Measurements from ENCODE around the gene OR2T27.

DNA sequence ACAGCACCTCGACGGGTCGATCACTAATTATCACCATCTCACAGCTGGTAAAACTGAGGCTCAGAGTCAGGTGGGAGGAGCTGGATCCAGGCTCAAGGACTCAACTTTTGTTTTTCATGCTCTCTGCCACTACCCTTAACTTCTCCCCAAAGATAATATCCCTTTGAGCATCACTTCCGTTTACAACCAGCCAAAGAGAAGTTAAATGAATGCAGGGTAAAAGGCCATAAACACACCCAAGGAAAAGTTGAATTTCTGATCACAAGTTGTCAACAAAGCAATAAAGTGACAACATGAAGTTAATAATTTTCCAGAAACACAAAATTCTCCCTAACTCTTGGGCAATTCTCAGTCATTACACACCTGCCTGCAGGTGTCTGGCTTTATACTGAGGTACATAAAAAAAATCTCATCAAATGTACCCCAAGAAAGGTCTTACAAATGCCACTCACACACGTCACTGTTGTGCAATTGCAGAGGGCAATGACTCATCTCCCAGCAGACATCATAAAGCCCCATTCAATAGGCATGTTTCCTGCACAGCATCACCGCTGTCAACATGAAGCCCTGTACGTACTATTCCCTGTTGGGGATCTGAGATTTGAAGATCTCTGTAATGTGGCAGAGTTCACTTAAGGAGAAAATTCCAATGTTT, 23.8 kb downstream of the OR2T27 start:
- TF ChIP-seq, protein P1, sequence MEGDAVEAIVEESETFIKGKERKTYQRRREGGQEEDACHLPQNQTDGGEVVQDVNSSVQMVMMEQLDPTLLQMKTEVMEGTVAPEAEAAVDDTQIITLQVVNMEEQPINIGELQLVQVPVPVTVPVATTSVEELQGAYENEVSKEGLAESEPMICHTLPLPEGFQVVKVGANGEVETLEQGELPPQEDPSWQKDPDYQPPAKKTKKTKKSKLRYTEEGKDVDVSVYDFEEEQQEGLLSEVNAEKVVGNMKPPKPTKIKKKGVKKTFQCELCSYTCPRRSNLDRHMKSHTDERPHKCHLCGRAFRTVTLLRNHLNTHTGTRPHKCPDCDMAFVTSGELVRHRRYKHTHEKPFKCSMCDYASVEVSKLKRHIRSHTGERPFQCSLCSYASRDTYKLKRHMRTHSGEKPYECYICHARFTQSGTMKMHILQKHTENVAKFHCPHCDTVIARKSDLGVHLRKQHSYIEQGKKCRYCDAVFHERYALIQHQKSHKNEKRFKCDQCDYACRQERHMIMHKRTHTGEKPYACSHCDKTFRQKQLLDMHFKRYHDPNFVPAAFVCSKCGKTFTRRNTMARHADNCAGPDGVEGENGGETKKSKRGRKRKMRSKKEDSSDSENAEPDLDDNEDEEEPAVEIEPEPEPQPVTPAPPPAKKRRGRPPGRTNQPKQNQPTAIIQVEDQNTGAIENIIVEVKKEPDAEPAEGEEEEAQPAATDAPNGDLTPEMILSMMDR (IDR thresholded peaks at IDR 0.05): no peak
- no peak for TF ChIP-seq EP300 (IDR thresholded peaks at IDR 0.05)

Measured in gastroesophageal sphincter (tissue), 3 donors.